Stimulated activated CD4-positive, alpha-beta T cell treated with anti-CD3 and anti-CD28 coated beads, TNF-alpha, amount 100 ng/mL, for 48 hours (primary cell): ENCODE data around the gene LRRC47.
A peak's percentile ranks its signal among the peaks of the same experiment; 100 is the strongest.

Source experiments
- DNase-seq, 3 donors: peaks; one replicate each; pipeline ENCODE4 v3.0.0-alpha.2; 2020; ENCODE audit warnings: low read depth in 3 of 3

LRRC47 gene

GRCh38 chr1:3772715-3773571 is 23.4 kb downstream of the LRRC47 start, which contains the start of gene SMIM1:
SMIM1 (plus strand) TSS chr1:3772749; CDS start chr1:3775374, 2,625 bp downstream.
- no peak for DNase-seq

DNA sequence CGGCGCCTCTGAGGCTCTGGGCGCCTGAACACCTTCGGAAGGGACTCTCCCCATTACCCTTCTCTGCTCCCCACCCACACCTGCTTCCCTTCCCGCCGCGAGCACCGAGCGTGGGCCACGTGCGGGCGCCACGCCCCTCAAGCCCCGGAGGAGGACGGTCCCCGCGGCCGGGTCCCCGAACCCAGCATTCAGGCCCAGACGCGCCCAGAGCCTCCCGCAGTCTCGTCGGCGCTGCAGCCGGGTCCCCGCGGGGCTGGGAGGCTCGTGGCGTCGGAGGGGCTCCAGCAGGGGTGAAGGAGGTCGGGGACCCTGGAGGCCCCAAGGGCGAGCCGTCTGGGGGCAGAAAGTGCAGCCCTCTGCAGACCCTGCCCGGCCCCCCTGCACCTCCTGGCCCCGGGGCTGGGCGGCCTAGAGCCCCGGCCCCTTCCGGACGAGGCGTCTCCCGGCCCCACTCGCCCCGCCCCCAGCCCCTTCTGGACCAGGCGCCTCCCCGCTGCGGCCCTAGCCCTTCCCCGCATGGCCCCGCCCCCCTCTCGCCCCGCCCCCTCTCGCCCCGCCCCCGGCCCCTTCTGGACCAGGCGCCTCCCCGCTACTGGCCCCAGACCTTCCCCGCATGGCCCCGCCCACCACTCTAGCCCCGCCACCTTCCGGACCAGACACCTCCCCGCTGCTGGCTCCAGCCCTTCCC is 24.1 kb downstream of the LRRC47 start:
- DNase-seq = peak; percentile 71 to 90 (median 79)

GRCh38 chr1:3771108-3772026 is 24.9 kb downstream of the LRRC47 start:
- DNase-seq = no peak

GRCh38 chr1:3770047-3770765 is 26.1 kb downstream of the LRRC47 start:
- DNase-seq = no peak

- no peak for DNase-seq
Observed at GRCh38 chr1:3768811-3769390, 27.4 kb downstream of the LRRC47 start.

GRCh38 chr1:3767328-3767925 is 28.9 kb downstream of the LRRC47 start:
- no peak for DNase-seq

GRCh38 chr1:3763351-3764125 is 32.8 kb downstream of the LRRC47 start:
- DNase-seq = no peak

DNA sequence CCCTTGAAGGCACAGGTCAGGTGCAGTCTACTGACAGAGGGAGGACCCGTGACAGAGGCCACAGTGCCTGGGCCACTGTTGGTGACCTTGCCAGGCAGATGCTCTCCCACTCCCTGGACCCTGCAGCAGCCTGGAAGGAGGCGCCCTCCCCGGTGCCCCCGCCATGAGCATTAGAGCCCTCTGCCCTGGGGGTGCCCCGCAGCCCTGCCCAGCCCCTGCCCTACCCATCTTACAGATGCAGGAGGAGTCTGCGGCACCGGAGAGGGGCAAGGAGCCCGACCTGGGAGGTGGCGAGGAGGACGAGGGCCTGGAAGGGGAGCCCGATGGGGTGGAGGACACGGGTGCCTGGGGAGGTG is 33.4 kb downstream of the LRRC47 start:
- DNase-seq = no peak

- DNase-seq = no peak
Observed at GRCh38 chr1:3762151-3762872, 34.0 kb downstream of the LRRC47 start.

DNA sequence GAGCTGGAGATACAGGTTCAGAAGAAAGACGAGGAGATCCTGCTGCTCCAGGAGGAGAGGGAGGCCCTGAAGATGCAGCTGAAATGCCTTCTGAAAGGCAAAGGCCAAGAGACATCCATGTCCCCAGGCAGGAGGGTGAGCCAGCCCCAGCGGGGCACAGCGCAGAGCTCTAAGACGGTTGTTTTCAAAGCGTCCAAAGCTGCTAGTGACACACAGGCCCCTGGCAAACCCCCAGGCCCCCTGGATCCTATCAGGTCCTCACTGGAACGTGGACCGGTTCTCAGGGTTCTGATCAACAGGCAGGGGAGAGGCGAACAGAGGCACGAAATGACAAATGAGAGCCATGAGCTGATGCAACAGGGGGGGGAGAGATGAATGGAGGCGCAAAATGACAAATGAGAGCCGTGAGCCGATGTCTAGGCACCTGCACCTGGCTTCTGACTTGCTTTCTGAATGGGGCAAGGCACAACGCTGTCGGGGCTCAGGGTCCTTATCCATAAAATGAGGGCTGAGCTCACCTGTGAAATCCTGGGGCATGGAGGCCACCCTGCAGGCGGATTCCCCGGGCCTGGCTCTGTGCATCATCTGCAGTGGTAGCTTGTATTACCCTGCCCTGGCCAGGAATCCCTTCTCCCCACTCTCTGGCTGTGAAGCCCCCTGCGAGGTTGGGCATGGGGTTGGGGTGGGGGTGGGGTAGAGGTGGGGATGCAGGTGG is 34.8 kb downstream of the LRRC47 start:
- no peak for DNase-seq

GRCh38 chr1:3759796-3760195 is 36.5 kb downstream of the LRRC47 start:
- no peak for DNase-seq

DNA sequence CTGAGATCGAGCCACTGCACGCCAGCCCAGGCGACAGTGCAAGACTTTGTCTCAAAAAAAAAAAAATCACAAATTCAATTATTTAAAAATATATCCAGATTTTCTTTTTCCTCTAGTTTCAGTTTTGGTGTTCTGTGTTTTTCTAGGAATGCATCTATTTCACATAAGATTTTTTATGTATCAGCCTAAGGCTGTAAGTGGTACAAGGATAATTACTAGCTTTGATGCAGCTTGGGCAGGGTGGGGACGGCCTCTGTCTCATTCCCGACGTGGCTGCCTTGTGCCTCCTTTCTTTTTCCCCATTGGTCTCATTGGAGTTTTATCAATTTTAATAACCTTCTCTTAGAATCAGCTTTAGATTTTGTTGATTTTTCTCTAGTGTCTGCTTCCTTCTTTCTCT is 37.1 kb downstream of the LRRC47 start:
- no peak for DNase-seq

- DNase-seq = no peak
Observed at GRCh38 chr1:3756394-3756793, 39.9 kb downstream of the LRRC47 start.

- no peak for DNase-seq
Observed at GRCh38 chr1:3753656-3754454, 42.4 kb downstream of the LRRC47 start.

GRCh38 chr1:3752400-3752945 is 43.8 kb downstream of the LRRC47 start, which contains the start of gene CCDC27:
CCDC27 (plus strand) TSS chr1:3752450; CDS start chr1:3752482, 32 bp downstream.
- DNase-seq = no peak

DNA sequence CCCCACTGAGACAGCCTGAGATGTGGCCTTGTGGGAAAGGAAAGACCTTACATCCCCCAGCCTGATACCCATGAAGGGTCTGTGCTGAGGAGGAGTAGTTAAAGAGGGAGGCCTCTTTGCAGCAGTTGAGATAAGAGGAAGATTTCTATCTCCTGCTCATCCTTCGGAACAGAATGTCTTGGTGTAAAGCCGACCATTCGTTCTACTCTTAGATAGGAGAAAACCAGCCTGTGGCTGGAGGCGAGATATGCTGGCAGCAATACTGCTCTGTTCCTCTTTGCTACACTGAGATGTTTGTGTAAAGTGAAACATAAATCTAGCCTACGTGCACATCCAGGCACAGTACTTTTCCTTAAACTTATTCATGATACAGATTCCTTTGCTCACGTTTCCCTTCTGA is 45.6 kb downstream of the LRRC47 start:
- DNase-seq = no peak

GRCh38 chr1:3749512-3749911 is 46.8 kb downstream of the LRRC47 start:
- no peak for DNase-seq
